SK-N-MC (cell line): ENCODE results near the gene OR1D5.

Experiments
- EZH2 ChIP-seq: fragments of 200-600 bp; sonication (generic); IDR thresholded peaks from one replicate; pipeline ENCODE4 v1.6.1; 2017; ENCODE audit warnings: antibody characterized with exemption
- POLR2AphosphoS5 ChIP-seq: IDR thresholded peaks from 2 replicates; pipeline ENCODE4 v1.6.1; 2012; ENCODE audit warnings: mild to moderate bottlenecking, low read depth, low read length, borderline replicate concordance

- TF ChIP-seq POLR2AphosphoS5 (no peak), EZH2 (no peak)
These were observed 28.9 kb downstream of the OR1D5 start for GRCh38 chr17:3034578-3034920.
